Endometrial microvascular endothelial cells (primary cell): ENCODE results near the gene REXO5. TPM values are rescaled to one million over a fixed set of nuclear protein-coding genes. Genes with fewer than 3 reads are reported as not detected.

Experiments
- in situ Hi-C: cut with HindIII; loops from 2 replicates; pipeline ENCODE4 v1.10.0; 2017; ENCODE audit warnings: low sequenced_read_pairs, low pct_unique_long_range_greater_than_20kb; ENCODE audit errors: inconsistent ontology term
- total RNA-seq: library from RNA; depleted of rRNA; stranded (reverse); fragments of >200 nt; gene quantifications from one replicate; pipeline ENCODE4 v1.2.3, GENCODE V29; 2015; ENCODE audit errors: inconsistent ontology term

Gene REXO5
- total RNA-seq, 1 donor from 2014 or later, result 4.4 TPM

GRCh38 chr16:20865420-20866131 lies 59.2 kb downstream of the REXO5 start:
- in situ Hi-C loops, result no loop called here

- in situ Hi-C loops, result no loop called here
These were observed 59.9 kb downstream of the REXO5 start for GRCh38 chr16:20866145-20866772.

- in situ Hi-C loops, result no loop called here
These were observed 60.5 kb downstream of the REXO5 start for GRCh38 chr16:20866801-20867200.

GRCh38 chr16:20867585-20867984 lies 61.3 kb downstream of the REXO5 start:
- in situ Hi-C loops, result no loop called here

GRCh38 chr16:20868890-20869289 lies 62.6 kb downstream of the REXO5 start:
- in situ Hi-C loops, result no loop called here

GRCh38 chr16:20870122-20870820 lies 63.9 kb downstream of the REXO5 start:
- in situ Hi-C loops, result no loop called here

- in situ Hi-C loops, result no loop called here
These were observed 64.9 kb downstream of the REXO5 start for GRCh38 chr16:20871258-20871657.

GRCh38 chr16:20871941-20872815 lies 65.9 kb downstream of the REXO5 start:
- in situ Hi-C loops, result no loop called here

- in situ Hi-C loops, result no loop called here
These were observed 67.0 kb downstream of the REXO5 start for GRCh38 chr16:20873331-20873730.

GRCh38 chr16:20874088-20874581 lies 67.8 kb downstream of the REXO5 start:
- in situ Hi-C loops, result no loop called here

- in situ Hi-C loops, result no loop called here
These were observed 69.0 kb downstream of the REXO5 start for GRCh38 chr16:20875355-20875650.

- in situ Hi-C loops, result no loop called here
These were observed 72.4 kb downstream of the REXO5 start for GRCh38 chr16:20878682-20879147.

GRCh38 chr16:20879175-20880040 lies 73.1 kb downstream of the REXO5 start:
- in situ Hi-C loops, result no loop called here

- in situ Hi-C loops, result no loop called here
These were observed 74.7 kb downstream of the REXO5 start for GRCh38 chr16:20880867-20881502.

- in situ Hi-C loops, result no loop called here
These were observed 75.2 kb downstream of the REXO5 start for GRCh38 chr16:20881503-20881878.

GRCh38 chr16:20883554-20884239 lies 77.4 kb downstream of the REXO5 start:
- in situ Hi-C loops, result no loop called here

- in situ Hi-C loops, result no loop called here
These were observed 77.9 kb downstream of the REXO5 start for GRCh38 chr16:20884240-20884556.
